HEK293 (cell line): ENCODE measurements around the gene TRIM2.

ENCODE experiments used
- CTCF ChIA-PET: fragments of 350-600 bp; formaldehyde crosslinking; extraction: SDS; loops from one replicate; lab custom pipeline; 2021; ENCODE audit warnings: antibody characterized with exemption; lab: Yijun Ruan, JAX
- POLR2A ChIA-PET: fragments of 300-600 bp; formaldehyde crosslinking; extraction: SDS; loops from one replicate; lab custom pipeline; 2020; ENCODE audit warnings: antibody characterized with exemption, inconsistent platforms; lab: Yijun Ruan, JAX
- H3K27ac ChIP-seq: fragments of 200-500 bp; sonication (Bioruptor generic); 2 replicates; pipeline ENCODE4 v1.5.1; 2014; ENCODE audit warnings: low read depth, low read length, control low read depth, inconsistent platforms; ENCODE audit errors: extremely low read depth
- H3K36me3 ChIP-seq, 2 experiments: fragments of 200-500 bp in 1 of 2; sonication (Bioruptor generic) in 1 of 2; 1 replicate in 1 of 2; 2 replicates in 1 of 2; pipeline ENCODE4 v1.5.1; 2014 to 2017; ENCODE audit warnings: inconsistent platforms in 2 of 2, low read length in 2 of 2; ENCODE audit not compliant: control insufficient read depth in 2 of 2, insufficient read depth in 1 of 2
- H3K4me1 ChIP-seq: fragments of 200-500 bp; sonication (Bioruptor generic); 2 replicates; pipeline ENCODE4 v1.5.1; 2014; ENCODE audit warnings: mild to moderate bottlenecking, low read length, inconsistent platforms; ENCODE audit not compliant: control insufficient read depth, insufficient read depth
- H3K4me3 ChIP-seq: 2 replicates; pipeline ENCODE4 v1.5.1; 2011; ENCODE audit warnings: low read depth, mild to moderate bottlenecking, control low read depth, low read length, moderate library complexity
- H3K9me3 ChIP-seq: fragments of 200-500 bp; sonication (Bioruptor generic); 2 replicates; pipeline ENCODE4 v1.5.1; 2014; ENCODE audit warnings: low read depth, low read length, inconsistent platforms; ENCODE audit not compliant: control insufficient read depth, insufficient read depth
- BCL11B ChIP-seq: fragments of 450-650 bp; formaldehyde crosslinking; IDR thresholded peaks from 2 replicates; pipeline ENCODE4 v1.5.1; 2016; ENCODE audit warnings: low read depth, missing biosample characterization, missing genetic modification characterization
- CTCF ChIP-seq: fragments of 450-650 bp; formaldehyde crosslinking; IDR thresholded peaks from 2 replicates; pipeline ENCODE4 v1.5.1; 2016; ENCODE audit warnings: missing biosample characterization, missing genetic modification characterization
- GLIS1 ChIP-seq: fragments of 450-650 bp; formaldehyde crosslinking; IDR thresholded peaks from 2 replicates; pipeline ENCODE4 v1.5.1; 2016; ENCODE audit warnings: missing biosample characterization, missing genetic modification characterization
- MEIS1 ChIP-seq: sonication (generic); formaldehyde crosslinking; IDR thresholded peaks from 2 replicates; pipeline ENCODE4 v1.8.1; 2022; ENCODE audit warnings: missing genetic modification reagents, mild to moderate bottlenecking, borderline replicate concordance
- PRDM4 ChIP-seq: fragments of 450-650 bp; formaldehyde crosslinking; IDR thresholded peaks from 2 replicates; pipeline ENCODE4 v1.5.1; 2017; ENCODE audit warnings: missing biosample characterization, missing genetic modification characterization
- RBAK ChIP-seq: fragments of 450-650 bp; formaldehyde crosslinking; IDR thresholded peaks from 2 replicates; pipeline ENCODE4 v1.5.1; 2016; ENCODE audit warnings: missing biosample characterization, missing genetic modification characterization
- ZBTB44 ChIP-seq: fragments of 450-650 bp; IDR thresholded peaks from 2 replicates; pipeline ENCODE4 v1.5.1; 2018; ENCODE audit warnings: missing biosample characterization, mild to moderate bottlenecking, missing genetic modification characterization
- ZEB2 ChIP-seq: fragments of 450-650 bp; formaldehyde crosslinking; IDR thresholded peaks from 2 replicates; pipeline ENCODE4 v1.5.1; 2016; ENCODE audit warnings: missing biosample characterization, missing genetic modification characterization
- ZFHX2 ChIP-seq: fragments of 450-650 bp; formaldehyde crosslinking; conservative IDR thresholded peaks from 2 replicates; pipeline ENCODE4 v1.5.1; 2016; ENCODE audit warnings: missing biosample characterization, missing genetic modification characterization
- ZFP3 ChIP-seq: fragments of 450-650 bp; formaldehyde crosslinking; IDR thresholded peaks from 2 replicates; pipeline ENCODE4 v1.5.1; 2016; ENCODE audit warnings: low read depth, missing biosample characterization, missing genetic modification characterization
- ZNF157 ChIP-seq: fragments of 450-650 bp; formaldehyde crosslinking; IDR thresholded peaks from 2 replicates; pipeline ENCODE4 v1.5.1; 2016; ENCODE audit warnings: missing biosample characterization, missing genetic modification characterization
- ZNF18 ChIP-seq: fragments of 450-650 bp; formaldehyde crosslinking; IDR thresholded peaks from 2 replicates; pipeline ENCODE4 v1.5.1; 2016; ENCODE audit warnings: missing biosample characterization, missing genetic modification characterization
- ZNF266 ChIP-seq: fragments of 450-650 bp; formaldehyde crosslinking; IDR thresholded peaks from 2 replicates; pipeline ENCODE4 v1.5.1; 2016; ENCODE audit warnings: missing biosample characterization, missing genetic modification characterization, low read depth
- ZNF280C ChIP-seq: fragments of 450-650 bp; formaldehyde crosslinking; IDR thresholded peaks from 2 replicates; pipeline ENCODE4 v1.5.1; 2016; ENCODE audit warnings: missing biosample characterization, missing genetic modification characterization
- ZNF433 ChIP-seq: fragments of 450-650 bp; formaldehyde crosslinking; IDR thresholded peaks from 2 replicates; pipeline ENCODE4 v1.5.1; 2016; ENCODE audit warnings: missing biosample characterization, missing genetic modification characterization, low read depth
- ZNF518A ChIP-seq: fragments of 450-650 bp; formaldehyde crosslinking; conservative IDR thresholded peaks from 2 replicates; pipeline ENCODE4 v1.5.1; 2016; ENCODE audit warnings: low read depth, missing biosample characterization, missing genetic modification characterization
- ZNF785 ChIP-seq: fragments of 450-650 bp; formaldehyde crosslinking; IDR thresholded peaks from 2 replicates; pipeline ENCODE4 v1.5.1; 2016; ENCODE audit warnings: missing biosample characterization, missing genetic modification characterization

Gene TRIM2

GRCh38 chr4:153204247-153204671, at the start of gene TRIM2 (continued):
- no peak for TF ChIP-seq MEIS1 (CRISPR knock-in tag)

- H3K4me1 ChIP-seq: peaks cover 12% of the 10 kb centered on the region
- CTCF ChIA-PET: interaction anchor here (0.6 to 3.6 kb wide), 7 partner anchors 10 to 291 kb away, joined by 3 to 13 read pairs (median 4); no protein-coding TSS in a partner anchor
- POLR2A ChIA-PET: no interaction called here
- no peak overlapping the region; the same call in 1 of the 2 replicates for H3K27ac ChIP-seq
- H3K9me3 ChIP-seq: no peaks in the 10 kb centered on the region
- H3K4me3 ChIP-seq: no peak overlapping the region
- no peak for TF ChIP-seq ZNF785 (tag by site-specific recombination)
- TF ChIP-seq ZFP3 (tag by site-specific recombination): no peak
- no peak for TF ChIP-seq RBAK (tag by site-specific recombination)
- no peak for TF ChIP-seq ZNF518A (tag by site-specific recombination)
- no peak for TF ChIP-seq ZBTB44 (tag by site-specific recombination)
- no peak for TF ChIP-seq ZNF280C
- TF ChIP-seq ZNF157 (tag by site-specific recombination): no peak
- TF ChIP-seq, all 188 proteins: peak for 0
- H3K36me3 ChIP-seq: no peaks in the 10 kb centered on the region
These were observed 48.6 kb upstream of the TRIM2 start for GRCh38 chr4:153155686-153156085.

- no peaks in the 10 kb centered on the region for H3K9me3 ChIP-seq
- H3K27ac ChIP-seq: no peak overlapping the region; the same call in 1 of the 2 replicates
- H3K36me3 ChIP-seq: no peaks in the 10 kb centered on the region
- POLR2A ChIA-PET: no interaction called here
- TF ChIP-seq PRDM4 (tag by site-specific recombination) (peak; percentile 73), ZNF266 (no peak), GLIS1 (tag by site-specific recombination) (peak; percentile 88), CTCF (tag by site-specific recombination) (peak; percentile 43; the same call in 1 of the 2 replicates), ZFHX2 (tag by site-specific recombination) (0 out of 2 replicates have a peak, but pooled peaks have one; percentile 28), ZEB2 (tag by site-specific recombination) (0 out of 2 replicates have a peak, but pooled peaks have one; percentile 12), ZNF433 (tag by site-specific recombination) (no peak), BCL11B (tag by site-specific recombination) (no peak), ZNF18 (0 out of 2 replicates have a peak, but pooled peaks have one; percentile 31)
- TF ChIP-seq, all 188 proteins: peak for 6
- H3K4me1 ChIP-seq: peaks cover 12% of the 10 kb centered on the region
- CTCF ChIA-PET: interaction anchor here (0.6 to 3.6 kb wide), 7 partner anchors 11 to 291 kb away, joined by 3 to 13 read pairs (median 4); no protein-coding TSS in a partner anchor
- no peak overlapping the region for H3K4me3 ChIP-seq
These were observed 48.0 kb upstream of the TRIM2 start for GRCh38 chr4:153156263-153156662.
